Gastrocnemius medialis (tissue), 4 donors: ENCODE data around the gene BCL6B.

Source experiments
- CTCF ChIP-seq, 5 experiments: fragments of 450-650 bp in 3 of 5; fragments of 200-600 bp in 2 of 5; sonication (generic) in 2 of 5; IDR thresholded peaks in 4 of 5; conservative IDR thresholded peaks in 1 of 5; 1 replicate in 4 of 5; 2 replicates in 1 of 5; pipeline ENCODE4 v1.5.1; 2016 to 2019; ENCODE audit warnings: antibody characterized with exemption in 5 of 5, mild to moderate bottlenecking in 3 of 5, moderate library complexity in 3 of 5
- POLR2A ChIP-seq, 2 donors: fragments of 450-650 bp; IDR thresholded peaks; one replicate each; pipeline ENCODE4 v1.6.1; 2017; ENCODE audit warnings: antibody characterized with exemption in 2 of 2, mild to moderate bottlenecking in 2 of 2, moderate library complexity in 2 of 2

GRCh38 chr17:7038025-7038862 lies 15.4 kb downstream of the BCL6B start:
- no peak for TF ChIP-seq POLR2A (IDR thresholded peaks at IDR 0.05)
- TF ChIP-seq CTCF (IDR thresholded peaks at IDR 0.05 in 4 of 5, conservative IDR thresholded peaks at IDR 0.05 in 1 of 5) = no peak
